GM23338 (cell line): ENCODE measurements around the gene USP6NL. TPM values are rescaled to one million over a fixed set of nuclear protein-coding genes. Genes with fewer than 3 reads are reported as not detected.

Experiments used
- ATAC-seq: fragments of 200-7000 bp; cut with Tn5 transposase; 3 replicates; pipeline ENCODE4 v1.9.1; 2020
- DNase-seq: peaks from one replicate; pipeline ENCODE4 v3.0.0-alpha.2; 2015; ENCODE audit warnings: low spot score
- H2AFZ ChIP-seq: fragments of 200-600 bp; sonication (generic); 2 replicates; pipeline ENCODE4 v1.8.0; 2016; ENCODE audit warnings: antibody characterized with exemption, mild to moderate bottlenecking, moderate library complexity
- H3F3A ChIP-seq: fragments of 200-600 bp; sonication (generic); replicated peaks from 2 replicates; pipeline ENCODE4 v1.8.0; 2017; ENCODE audit warnings: antibody characterized with exemption, mixed run types, low read depth
- H3K27ac ChIP-seq: fragments of 200-600 bp; sonication (generic); 2 replicates; pipeline ENCODE4 v1.6.1; 2016; ENCODE audit warnings: low read depth
- H3K27me3 ChIP-seq: fragments of 200-600 bp; sonication (generic); 2 replicates; pipeline ENCODE4 v1.8.0; 2016; ENCODE audit warnings: mild to moderate bottlenecking, mixed run types, moderate library complexity; ENCODE audit not compliant: insufficient read depth
- H3K36me3 ChIP-seq: fragments of 200-600 bp; sonication (generic); 2 replicates; pipeline ENCODE4 v1.8.0; 2016; ENCODE audit warnings: mild to moderate bottlenecking; ENCODE audit not compliant: insufficient read depth
- H3K4me1 ChIP-seq: fragments of 200-600 bp; sonication (generic); 2 replicates; pipeline ENCODE4 v1.8.0; 2016; ENCODE audit warnings: mild to moderate bottlenecking, moderate library complexity; ENCODE audit not compliant: insufficient read depth
- H3K4me2 ChIP-seq: fragments of 200-600 bp; sonication (generic); 2 replicates; pipeline ENCODE4 v1.7.1; 2017; ENCODE audit warnings: mixed run types
- H3K4me3 ChIP-seq: fragments of 200-600 bp; sonication (generic); 2 replicates; pipeline ENCODE4 v1.6.1; 2016; ENCODE audit warnings: mixed run types
- H3K79me2 ChIP-seq: fragments of 200-600 bp; sonication (generic); replicated peaks from 2 replicates; pipeline ENCODE4 v1.8.0; 2017; ENCODE audit warnings: mild to moderate bottlenecking; ENCODE audit not compliant: insufficient read depth
- H3K9me2 ChIP-seq: fragments of 200-600 bp; sonication (generic); 2 replicates; pipeline ENCODE4 v1.8.0; 2017; ENCODE audit not compliant: insufficient read depth
- H4K20me1 ChIP-seq: fragments of 200-600 bp; sonication (generic); replicated peaks from 2 replicates; pipeline ENCODE4 v1.8.0; 2017; ENCODE audit warnings: mild to moderate bottlenecking; ENCODE audit not compliant: insufficient read depth
- H3K27ac Mint-ChIP-seq: 2 replicates; pipeline ENCODE4 v1.8.0; 2020; ENCODE audit warnings: inconsistent platforms, mild to moderate bottlenecking, moderate library complexity, mixed read lengths
- H3K27me3 Mint-ChIP-seq: 3 replicates; pipeline ENCODE4 v1.8.0; 2022; ENCODE audit warnings: low read depth, mild to moderate bottlenecking, moderate library complexity, mixed read lengths, inconsistent platforms; ENCODE audit not compliant: insufficient read depth, poor library complexity
- H3K36me3 Mint-ChIP-seq: 3 replicates; pipeline ENCODE4 v1.8.0; 2021; ENCODE audit warnings: low read depth, mild to moderate bottlenecking, inconsistent platforms, moderate library complexity, mixed read lengths
- H3K4me1 Mint-ChIP-seq: 3 replicates; pipeline ENCODE4 v1.8.0; 2020; ENCODE audit warnings: mild to moderate bottlenecking, inconsistent platforms, mixed read lengths
- H3K4me3 Mint-ChIP-seq: 3 replicates; pipeline ENCODE4 v1.8.0; 2021; ENCODE audit warnings: moderate library complexity, mild to moderate bottlenecking, inconsistent platforms, mixed read lengths
- H3K9me3 Mint-ChIP-seq: 3 replicates; pipeline ENCODE4 v1.8.0; 2020; ENCODE audit warnings: moderate library complexity, mild to moderate bottlenecking, inconsistent platforms, mixed read lengths
- CREB1 ChIP-seq: fragments of 250-450 bp; sonication (Bioruptor Pico); IDR thresholded peaks from 2 replicates; pipeline ENCODE4 v1.5.0; 2020; ENCODE audit warnings: low read depth, mild to moderate bottlenecking, moderate library complexity
- EZH2 ChIP-seq: fragments of 200-600 bp; sonication (generic); IDR thresholded peaks from one replicate; pipeline ENCODE4 v1.8.0; 2017; ENCODE audit warnings: antibody characterized with exemption, mild to moderate bottlenecking, low read depth; ENCODE audit not compliant: unreplicated experiment
- EZH2phosphoT487 ChIP-seq: fragments of 200-600 bp; sonication (generic); IDR thresholded peaks from one replicate; pipeline ENCODE4 v1.8.1; 2018; ENCODE audit warnings: antibody characterized with exemption; ENCODE audit not compliant: unreplicated experiment
- JUNB ChIP-seq: IDR thresholded peaks from one replicate; pipeline ENCODE4 v1.6.1; 2016; ENCODE audit warnings: antibody characterized with exemption; ENCODE audit not compliant: unreplicated experiment
- POLR2AphosphoS5 ChIP-seq: IDR thresholded peaks from 2 replicates; pipeline ENCODE4 v1.6.1; 2016; ENCODE audit warnings: antibody characterized with exemption, low read depth
- STAT1 ChIP-seq: IDR thresholded peaks from one replicate; pipeline ENCODE4 v1.6.1; 2016; ENCODE audit warnings: antibody characterized with exemption; ENCODE audit not compliant: unreplicated experiment
- ZNF114 ChIP-seq: fragments of 250-450 bp; sonication (Bioruptor Pico); IDR thresholded peaks from 2 replicates; pipeline ENCODE4 v1.5.0; 2020; ENCODE audit warnings: mild to moderate bottlenecking, moderate library complexity
- ZNF331 ChIP-seq: fragments of 250-450 bp; sonication (Bioruptor Pico); IDR thresholded peaks from 2 replicates; pipeline ENCODE4 v1.5.0; 2020; ENCODE audit warnings: low read depth, mild to moderate bottlenecking, moderate library complexity
- polyA plus RNA-seq: library from polyadenylated mRNA; unstranded; fragments of >200 nt; fragmentation: Nextera tagmentation; extraction: Ambion mirVana; gene quantifications from 2 replicates; pipeline ENCODE4 v1.2.1, GENCODE V29; 2016
- total RNA-seq: library from RNA; depleted of rRNA; stranded (reverse); fragments of >200 nt; shearing (Covaris generic); gene quantifications from 2 replicates; pipeline ENCODE4 v1.2.3, GENCODE V29; 2014
- TF ChIP-seq, protein P1 (sequence below): IDR thresholded peaks from one replicate; pipeline ENCODE4 v1.6.1; 2018; ENCODE audit warnings: antibody characterized with exemption; ENCODE audit not compliant: unreplicated experiment
- TF ChIP-seq, protein P2 (sequence below): IDR thresholded peaks from 2 replicates; pipeline ENCODE4 v1.6.1; 2016; ENCODE audit warnings: antibody characterized with exemption
- TF ChIP-seq, protein P3 (sequence below): fragments of 250-450 bp; sonication (Bioruptor Pico); IDR thresholded peaks from 2 replicates; pipeline ENCODE4 v1.5.0; 2020; ENCODE audit warnings: mild to moderate bottlenecking, moderate library complexity
- TF ChIP-seq, protein P4 (sequence below), 2 experiments: fragments of 200-600 bp in 1 of 2; sonication (generic) in 1 of 2; conservative IDR thresholded peaks; 2 replicates each; pipeline versions ENCODE4 v1.5.1 to v1.6.1; 2016 to 2017; ENCODE audit warnings: antibody characterized with exemption in 2 of 2, low read depth in 2 of 2, mild to moderate bottlenecking in 2 of 2, moderate library complexity in 1 of 2

The USP6NL gene
- total and polyA plus RNA-seq, 2 experiments from 2014 or later = 8.1 to 29.7 TPM

DNA sequence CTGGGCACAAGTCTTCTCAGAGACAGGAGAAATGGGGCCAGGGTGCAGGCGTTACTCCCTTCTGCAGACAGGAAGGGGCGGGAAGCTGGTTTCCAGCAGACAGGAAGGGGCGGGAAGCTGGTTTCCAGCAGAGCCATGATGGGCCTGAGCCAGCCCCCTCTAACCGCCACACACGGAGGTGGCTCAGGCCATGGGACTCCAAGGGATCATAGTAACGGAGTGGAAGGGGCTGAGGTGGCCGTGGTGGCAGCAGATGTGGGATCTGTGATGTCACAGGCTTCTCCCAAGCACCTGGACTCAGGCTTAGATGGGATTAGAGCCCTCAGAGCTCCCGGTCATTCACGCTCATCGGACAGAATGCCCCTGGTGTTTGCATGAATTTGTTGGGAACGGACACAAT, 177.8 kb downstream of the USP6NL start (continued):
- TF ChIP-seq, protein P1, sequence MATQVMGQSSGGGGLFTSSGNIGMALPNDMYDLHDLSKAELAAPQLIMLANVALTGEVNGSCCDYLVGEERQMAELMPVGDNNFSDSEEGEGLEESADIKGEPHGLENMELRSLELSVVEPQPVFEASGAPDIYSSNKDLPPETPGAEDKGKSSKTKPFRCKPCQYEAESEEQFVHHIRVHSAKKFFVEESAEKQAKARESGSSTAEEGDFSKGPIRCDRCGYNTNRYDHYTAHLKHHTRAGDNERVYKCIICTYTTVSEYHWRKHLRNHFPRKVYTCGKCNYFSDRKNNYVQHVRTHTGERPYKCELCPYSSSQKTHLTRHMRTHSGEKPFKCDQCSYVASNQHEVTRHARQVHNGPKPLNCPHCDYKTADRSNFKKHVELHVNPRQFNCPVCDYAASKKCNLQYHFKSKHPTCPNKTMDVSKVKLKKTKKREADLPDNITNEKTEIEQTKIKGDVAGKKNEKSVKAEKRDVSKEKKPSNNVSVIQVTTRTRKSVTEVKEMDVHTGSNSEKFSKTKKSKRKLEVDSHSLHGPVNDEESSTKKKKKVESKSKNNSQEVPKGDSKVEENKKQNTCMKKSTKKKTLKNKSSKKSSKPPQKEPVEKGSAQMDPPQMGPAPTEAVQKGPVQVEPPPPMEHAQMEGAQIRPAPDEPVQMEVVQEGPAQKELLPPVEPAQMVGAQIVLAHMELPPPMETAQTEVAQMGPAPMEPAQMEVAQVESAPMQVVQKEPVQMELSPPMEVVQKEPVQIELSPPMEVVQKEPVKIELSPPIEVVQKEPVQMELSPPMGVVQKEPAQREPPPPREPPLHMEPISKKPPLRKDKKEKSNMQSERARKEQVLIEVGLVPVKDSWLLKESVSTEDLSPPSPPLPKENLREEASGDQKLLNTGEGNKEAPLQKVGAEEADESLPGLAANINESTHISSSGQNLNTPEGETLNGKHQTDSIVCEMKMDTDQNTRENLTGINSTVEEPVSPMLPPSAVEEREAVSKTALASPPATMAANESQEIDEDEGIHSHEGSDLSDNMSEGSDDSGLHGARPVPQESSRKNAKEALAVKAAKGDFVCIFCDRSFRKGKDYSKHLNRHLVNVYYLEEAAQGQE = no peak
- no peak for TF ChIP-seq EZH2
- TF ChIP-seq CREB1 (CRISPR knock-in tag) = no peak

DNA sequence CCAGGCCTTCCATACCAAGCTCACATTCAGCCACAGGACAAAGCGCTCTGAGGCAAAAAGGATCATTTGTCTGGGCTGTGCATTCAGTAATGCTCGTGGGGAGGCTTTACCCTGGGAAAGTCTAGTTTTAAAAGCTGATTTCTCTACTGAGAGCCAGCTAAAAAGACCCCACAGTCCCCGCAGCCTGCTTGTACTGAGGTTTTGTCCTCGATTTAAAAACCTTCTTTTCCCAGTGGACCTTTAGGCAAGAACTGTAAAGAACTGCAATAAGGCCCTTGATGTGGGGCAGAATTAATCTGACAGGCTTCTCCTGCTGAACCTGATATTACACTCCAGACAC, 180.3 kb downstream of the USP6NL start:
- Mint-ChIP-seq H3K4me1 (peaks cover 34% of the 10 kb centered on the region), H3K4me3 (no peak overlapping the region), H3K36me3 (peaks cover 10% of the 10 kb centered on the region), H3K9me3 (peaks cover 12% of the 10 kb centered on the region; the same call in 2 of the 3 replicates), H3K27ac (no peak overlapping the region), H3K27me3 (peaks cover 3% of the 10 kb centered on the region)
- Histone ChIP-seq H3K36me3 (no peaks in the 10 kb centered on the region), H3K4me3 (no peak overlapping the region), H3K9me2 (0 out of 2 replicates have a peak, but pooled peaks cover 1% of the 10 kb centered on the region), H3F3A (0 out of 2 replicates have a peak, but pooled peaks cover 4% of the 10 kb centered on the region), H3K27ac (no peak overlapping the region), H3K4me2 (peak overlapping the region; percentile 39), H4K20me1 (no peaks in the 10 kb centered on the region), H3K4me1 (peaks cover 31% of the 10 kb centered on the region), H2AFZ (peak overlapping the region; percentile 90), H3K27me3 (no peaks in the 10 kb centered on the region), H3K79me2 (no peaks in the 10 kb centered on the region)
- DNase-seq (no peak), ATAC-seq (no peak)
- no peak for TF ChIP-seq ZNF114 (CRISPR knock-in tag)
- TF ChIP-seq EZH2phosphoT487 = no peak
- TF ChIP-seq, protein P2, sequence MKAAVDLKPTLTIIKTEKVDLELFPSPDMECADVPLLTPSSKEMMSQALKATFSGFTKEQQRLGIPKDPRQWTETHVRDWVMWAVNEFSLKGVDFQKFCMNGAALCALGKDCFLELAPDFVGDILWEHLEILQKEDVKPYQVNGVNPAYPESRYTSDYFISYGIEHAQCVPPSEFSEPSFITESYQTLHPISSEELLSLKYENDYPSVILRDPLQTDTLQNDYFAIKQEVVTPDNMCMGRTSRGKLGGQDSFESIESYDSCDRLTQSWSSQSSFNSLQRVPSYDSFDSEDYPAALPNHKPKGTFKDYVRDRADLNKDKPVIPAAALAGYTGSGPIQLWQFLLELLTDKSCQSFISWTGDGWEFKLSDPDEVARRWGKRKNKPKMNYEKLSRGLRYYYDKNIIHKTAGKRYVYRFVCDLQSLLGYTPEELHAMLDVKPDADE = no peak
- TF ChIP-seq, protein P3, sequence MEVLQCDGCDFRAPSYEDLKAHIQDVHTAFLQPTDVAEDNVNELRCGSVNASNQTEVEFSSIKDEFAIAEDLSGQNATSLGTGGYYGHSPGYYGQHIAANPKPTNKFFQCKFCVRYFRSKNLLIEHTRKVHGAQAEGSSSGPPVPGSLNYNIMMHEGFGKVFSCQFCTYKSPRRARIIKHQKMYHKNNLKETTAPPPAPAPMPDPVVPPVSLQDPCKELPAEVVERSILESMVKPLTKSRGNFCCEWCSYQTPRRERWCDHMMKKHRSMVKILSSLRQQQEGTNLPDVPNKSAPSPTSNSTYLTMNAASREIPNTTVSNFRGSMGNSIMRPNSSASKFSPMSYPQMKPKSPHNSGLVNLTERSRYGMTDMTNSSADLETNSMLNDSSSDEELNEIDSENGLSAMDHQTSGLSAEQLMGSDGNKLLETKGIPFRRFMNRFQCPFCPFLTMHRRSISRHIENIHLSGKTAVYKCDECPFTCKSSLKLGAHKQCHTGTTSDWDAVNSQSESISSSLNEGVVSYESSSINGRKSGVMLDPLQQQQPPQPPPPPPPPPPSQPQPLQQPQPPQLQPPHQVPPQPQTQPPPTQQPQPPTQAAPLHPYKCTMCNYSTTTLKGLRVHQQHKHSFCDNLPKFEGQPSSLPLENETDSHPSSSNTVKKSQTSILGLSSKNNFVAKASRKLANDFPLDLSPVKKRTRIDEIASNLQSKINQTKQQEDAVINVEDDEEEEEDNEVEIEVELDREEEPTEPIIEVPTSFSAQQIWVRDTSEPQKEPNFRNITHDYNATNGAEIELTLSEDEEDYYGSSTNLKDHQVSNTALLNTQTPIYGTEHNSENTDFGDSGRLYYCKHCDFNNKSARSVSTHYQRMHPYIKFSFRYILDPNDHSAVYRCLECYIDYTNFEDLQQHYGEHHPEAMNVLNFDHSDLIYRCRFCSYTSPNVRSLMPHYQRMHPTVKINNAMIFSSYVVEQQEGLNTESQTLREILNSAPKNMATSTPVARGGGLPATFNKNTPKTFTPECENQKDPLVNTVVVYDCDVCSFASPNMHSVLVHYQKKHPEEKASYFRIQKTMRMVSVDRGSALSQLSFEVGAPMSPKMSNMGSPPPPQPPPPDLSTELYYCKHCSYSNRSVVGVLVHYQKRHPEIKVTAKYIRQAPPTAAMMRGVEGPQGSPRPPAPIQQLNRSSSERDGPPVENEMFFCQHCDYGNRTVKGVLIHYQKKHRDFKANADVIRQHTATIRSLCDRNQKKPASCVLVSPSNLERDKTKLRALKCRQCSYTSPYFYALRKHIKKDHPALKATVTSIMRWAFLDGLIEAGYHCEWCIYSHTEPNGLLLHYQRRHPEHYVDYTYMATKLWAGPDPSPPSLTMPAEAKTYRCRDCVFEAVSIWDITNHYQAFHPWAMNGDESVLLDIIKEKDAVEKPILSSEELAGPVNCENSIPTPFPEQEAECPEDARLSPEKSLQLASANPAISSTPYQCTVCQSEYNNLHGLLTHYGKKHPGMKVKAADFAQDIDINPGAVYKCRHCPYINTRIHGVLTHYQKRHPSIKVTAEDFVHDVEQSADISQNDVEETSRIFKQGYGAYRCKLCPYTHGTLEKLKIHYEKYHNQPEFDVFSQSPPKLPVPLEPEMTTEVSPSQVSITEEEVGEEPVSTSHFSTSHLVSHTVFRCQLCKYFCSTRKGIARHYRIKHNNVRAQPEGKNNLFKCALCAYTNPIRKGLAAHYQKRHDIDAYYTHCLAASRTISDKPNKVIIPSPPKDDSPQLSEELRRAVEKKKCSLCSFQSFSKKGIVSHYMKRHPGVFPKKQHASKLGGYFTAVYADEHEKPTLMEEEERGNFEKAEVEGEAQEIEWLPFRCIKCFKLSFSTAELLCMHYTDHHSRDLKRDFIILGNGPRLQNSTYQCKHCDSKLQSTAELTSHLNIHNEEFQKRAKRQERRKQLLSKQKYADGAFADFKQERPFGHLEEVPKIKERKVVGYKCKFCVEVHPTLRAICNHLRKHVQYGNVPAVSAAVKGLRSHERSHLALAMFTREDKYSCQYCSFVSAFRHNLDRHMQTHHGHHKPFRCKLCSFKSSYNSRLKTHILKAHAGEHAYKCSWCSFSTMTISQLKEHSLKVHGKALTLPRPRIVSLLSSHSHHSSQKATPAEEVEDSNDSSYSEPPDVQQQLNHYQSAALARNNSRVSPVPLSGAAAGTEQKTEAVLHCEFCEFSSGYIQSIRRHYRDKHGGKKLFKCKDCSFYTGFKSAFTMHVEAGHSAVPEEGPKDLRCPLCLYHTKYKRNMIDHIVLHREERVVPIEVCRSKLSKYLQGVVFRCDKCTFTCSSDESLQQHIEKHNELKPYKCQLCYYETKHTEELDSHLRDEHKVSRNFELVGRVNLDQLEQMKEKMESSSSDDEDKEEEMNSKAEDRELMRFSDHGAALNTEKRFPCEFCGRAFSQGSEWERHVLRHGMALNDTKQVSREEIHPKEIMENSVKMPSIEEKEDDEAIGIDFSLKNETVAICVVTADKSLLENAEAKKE = no peak
- no peak for TF ChIP-seq POLR2AphosphoS5
- TF ChIP-seq, protein P4, sequence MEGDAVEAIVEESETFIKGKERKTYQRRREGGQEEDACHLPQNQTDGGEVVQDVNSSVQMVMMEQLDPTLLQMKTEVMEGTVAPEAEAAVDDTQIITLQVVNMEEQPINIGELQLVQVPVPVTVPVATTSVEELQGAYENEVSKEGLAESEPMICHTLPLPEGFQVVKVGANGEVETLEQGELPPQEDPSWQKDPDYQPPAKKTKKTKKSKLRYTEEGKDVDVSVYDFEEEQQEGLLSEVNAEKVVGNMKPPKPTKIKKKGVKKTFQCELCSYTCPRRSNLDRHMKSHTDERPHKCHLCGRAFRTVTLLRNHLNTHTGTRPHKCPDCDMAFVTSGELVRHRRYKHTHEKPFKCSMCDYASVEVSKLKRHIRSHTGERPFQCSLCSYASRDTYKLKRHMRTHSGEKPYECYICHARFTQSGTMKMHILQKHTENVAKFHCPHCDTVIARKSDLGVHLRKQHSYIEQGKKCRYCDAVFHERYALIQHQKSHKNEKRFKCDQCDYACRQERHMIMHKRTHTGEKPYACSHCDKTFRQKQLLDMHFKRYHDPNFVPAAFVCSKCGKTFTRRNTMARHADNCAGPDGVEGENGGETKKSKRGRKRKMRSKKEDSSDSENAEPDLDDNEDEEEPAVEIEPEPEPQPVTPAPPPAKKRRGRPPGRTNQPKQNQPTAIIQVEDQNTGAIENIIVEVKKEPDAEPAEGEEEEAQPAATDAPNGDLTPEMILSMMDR (conservative IDR thresholded peaks at IDR 0.05; ENCODE audit: low read depth in 2 of 2) = no peak
- TF ChIP-seq STAT1 = no peak
- no peak for TF ChIP-seq CREB1 (CRISPR knock-in tag)
- TF ChIP-seq JUNB = no peak
- no peak for TF ChIP-seq ZNF331 (CRISPR knock-in tag)
